CD14-positive monocyte (primary cell): ENCODE data around the gene RHOV. TPM values are rescaled to one million over a fixed set of nuclear protein-coding genes. Genes with fewer than 3 reads are reported as not detected.

ENCODE experiments used
- DNase-seq, 3 donors: peaks; one replicate each; pipeline ENCODE4 v3.0.0-alpha.2; 2011 to 2022
- H2AFZ ChIP-seq: 2 replicates; pipeline ENCODE4 v1.6.0; 2012; ENCODE audit warnings: mild to moderate bottlenecking, low read depth, low read length, inconsistent platforms; ENCODE audit not compliant: insufficient read depth, poor library complexity, severe bottlenecking
- H3K27ac ChIP-seq, 2 donors: 1 replicate in 1 of 2; 2 replicates in 1 of 2; pipeline ENCODE4 v1.5.1; 2012 to 2013; ENCODE audit warnings: low read length in 2 of 2, control low read depth in 1 of 2, inconsistent platforms in 1 of 2, low read depth in 1 of 2, mild to moderate bottlenecking in 1 of 2
- H3K27me3 ChIP-seq, 2 donors: one replicate each; pipeline versions ENCODE4 v1.6.0 to v1.6.1; 2011 to 2013; ENCODE audit warnings: low read length in 2 of 2; ENCODE audit not compliant: control insufficient read depth in 2 of 2, insufficient read depth in 2 of 2
- H3K36me3 ChIP-seq, 2 donors: replicated peaks in 1 of 2; 1 replicate in 1 of 2; 2 replicates in 1 of 2; pipeline versions ENCODE4 v1.5.1 to v1.6.1; 2012 to 2013; ENCODE audit warnings: low read length in 2 of 2, control low read depth in 1 of 2, inconsistent platforms in 1 of 2, mild to moderate bottlenecking in 1 of 2; ENCODE audit not compliant: insufficient read depth in 2 of 2, control insufficient read depth in 1 of 2
- H3K4me1 ChIP-seq, 2 donors: 1 replicate in 1 of 2; 2 replicates in 1 of 2; pipeline versions ENCODE4 v1.5.1 to v1.6.1; 2012 to 2013; ENCODE audit warnings: low read length in 2 of 2, control low read depth in 1 of 2, inconsistent platforms in 1 of 2, mild to moderate bottlenecking in 1 of 2, moderate library complexity in 1 of 2; ENCODE audit not compliant: insufficient read depth in 2 of 2, control insufficient read depth in 1 of 2
- H3K4me2 ChIP-seq: replicated peaks from 2 replicates; pipeline ENCODE3; 2012; ENCODE audit warnings: low read length, moderate library complexity, mild to moderate bottlenecking; ENCODE audit not compliant: poor library complexity, severe bottlenecking; ENCODE audit errors: extremely low read depth
- H3K4me3 ChIP-seq, 3 experiments: fragments of 200-600 bp in 1 of 3; sonication (generic) in 1 of 3; replicated peaks in 1 of 3; 1 replicate in 2 of 3; 2 replicates in 1 of 3; pipeline ENCODE4 v1.5.1; 2011 to 2013; ENCODE audit warnings: low read length in 3 of 3, mild to moderate bottlenecking in 3 of 3, control low read depth in 2 of 3, low read depth in 2 of 3, inconsistent platforms in 1 of 3, moderate library complexity in 1 of 3
- H3K79me2 ChIP-seq: 2 replicates; pipeline ENCODE4 v1.6.0; 2012; ENCODE audit warnings: mild to moderate bottlenecking, control low read depth, inconsistent platforms, low read length, moderate library complexity; ENCODE audit not compliant: insufficient read depth
- H3K9ac ChIP-seq: 2 replicates; pipeline ENCODE4 v1.6.0; 2017; ENCODE audit warnings: low read length, mild to moderate bottlenecking; ENCODE audit not compliant: insufficient read depth, poor library complexity, severe bottlenecking
- H3K9me3 ChIP-seq, 2 donors: replicated peaks in 1 of 2; 1 replicate in 1 of 2; 2 replicates in 1 of 2; pipeline versions ENCODE4 v1.5.1 to v1.6.1; 2012 to 2013; ENCODE audit warnings: low read length in 2 of 2, control low read depth in 1 of 2; ENCODE audit not compliant: control insufficient read depth in 1 of 2, insufficient read depth in 1 of 2
- H4K20me1 ChIP-seq: 2 replicates; pipeline ENCODE4 v1.6.0; 2012; ENCODE audit warnings: mild to moderate bottlenecking, low read length, control low read depth, moderate library complexity; ENCODE audit not compliant: insufficient read depth
- H3K27ac Mint-ChIP-seq, 7 donors: one replicate each; pipeline ENCODE4 v1.8.0; 2020; ENCODE audit warnings: mild to moderate bottlenecking in 7 of 7, mixed read lengths in 7 of 7, moderate library complexity in 6 of 7, inconsistent platforms in 2 of 7
- H3K27me3 Mint-ChIP-seq, 3 donors: one replicate each; pipeline ENCODE4 v1.8.0; 2021 to 2022; ENCODE audit warnings: low read depth in 3 of 3, mild to moderate bottlenecking in 3 of 3, mixed read lengths in 3 of 3, moderate library complexity in 3 of 3, inconsistent platforms in 1 of 3
- H3K36me3 Mint-ChIP-seq, 2 donors: one replicate each; pipeline ENCODE4 v1.8.0; 2020; ENCODE audit warnings: mixed read lengths in 2 of 2, inconsistent platforms in 1 of 2, mild to moderate bottlenecking in 1 of 2
- H3K4me1 Mint-ChIP-seq: one replicate; pipeline ENCODE4 v1.8.0; 2020; ENCODE audit warnings: mild to moderate bottlenecking, mixed read lengths
- H3K4me3 Mint-ChIP-seq, 2 donors: one replicate each; pipeline ENCODE4 v1.8.0; 2020; ENCODE audit warnings: mild to moderate bottlenecking in 2 of 2, mixed read lengths in 2 of 2, moderate library complexity in 1 of 2
- H3K9me3 Mint-ChIP-seq, 7 donors: one replicate each; pipeline ENCODE4 v1.8.0; 2020 to 2022; ENCODE audit warnings: mixed read lengths in 7 of 7, mild to moderate bottlenecking in 6 of 7, moderate library complexity in 6 of 7, inconsistent platforms in 2 of 7
- WGBS: methylation state at CpG from one replicate; pipeline ENCODE4 v1.1.5; 2013; ENCODE audit warnings: missing lambda C conversion rate; ENCODE audit not compliant: insufficient coverage; 5-methylcytosine and 5-hydroxymethylcytosine counted together
- intact Hi-C, 2 donors: fragments of 100-400 bp; cut with micrococcal nuclease; formaldehyde crosslinking; loops; one replicate each; pipeline versions ENCODE4 v1.15.0 to v1.15.1; 2023
- polyA plus RNA-seq, 3 donors: library from polyadenylated mRNA; depleted of rRNA in 1 of 3; unstranded in 2 of 3; stranded (reverse) in 1 of 3; fragments of 300-500 nt in 2 of 3; fragments of >200 nt in 1 of 3; fragmentation: Illumina TruSeq in 2 of 3; gene quantifications; 1 replicate in 2 of 3; 2 replicates in 1 of 3; pipeline ENCODE4 v1.2.3, GENCODE V29; 2012 to 2021
- TF ChIP-seq, protein P1 (sequence below): fragments of 200-600 bp; IDR thresholded peaks from one replicate; pipeline ENCODE4 v1.8.0; 2022; ENCODE audit warnings: antibody characterized with exemption, mild to moderate bottlenecking

The RHOV gene
- polyA plus RNA-seq, 3 donors = 0.08 TPM; not detected in 2

DNA sequence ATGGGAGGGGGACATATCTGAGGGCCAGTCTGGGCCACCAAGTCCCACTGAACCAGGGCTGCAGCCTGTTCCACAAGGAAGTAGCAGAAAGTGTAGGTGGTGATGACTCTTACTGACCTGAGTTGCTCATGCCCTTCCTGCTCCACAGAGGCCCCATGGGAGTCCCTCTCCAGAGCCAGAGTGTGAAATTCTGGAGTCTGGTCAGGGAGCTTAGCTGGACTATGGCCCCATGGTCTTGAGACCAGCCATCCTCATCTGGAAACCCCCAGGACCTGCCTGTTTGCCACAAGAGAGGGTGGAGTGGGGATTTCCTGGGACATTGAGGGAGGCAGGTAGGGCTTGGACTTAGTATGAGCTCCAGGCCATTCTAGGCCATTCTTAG, 27.2 kb downstream of the RHOV start:
- peak in 1 of 3 donors; percentile 23 for DNase-seq
- H3K79me2 ChIP-seq = peaks cover 8% of the 10 kb centered on the region
- H3K27ac ChIP-seq = peak overlapping the region; percentile 77 to 83
- intact Hi-C loops = no loop called here
- H3K9me3 Mint-ChIP-seq = peaks cover 0 to 6% (median 2%) of the 10 kb centered on the region in 7 donors
- peaks cover 40 to 51% of the 10 kb centered on the region in 2 donors for H3K4me1 ChIP-seq
- peak overlapping the region; percentile 70 to 99 for H3K4me3 Mint-ChIP-seq
- H4K20me1 ChIP-seq = peaks cover 3% of the 10 kb centered on the region
- peak overlapping the region; percentile 69 for H2AFZ ChIP-seq
- H3K4me3 ChIP-seq = peak overlapping the region in 1 of 3 experiments; percentile 94
- H3K4me2 ChIP-seq = peak overlapping the region; percentile 99
- peaks cover 21 to 26% of the 10 kb centered on the region in 2 donors for H3K36me3 Mint-ChIP-seq
- H3K27me3 ChIP-seq = peaks cover 6 to 15% of the 10 kb centered on the region in 2 donors
- H3K4me1 Mint-ChIP-seq = peaks cover 40% of the 10 kb centered on the region
- peaks cover 12 to 33% (median 18%) of the 10 kb centered on the region in 3 donors for H3K27me3 Mint-ChIP-seq
- H3K9ac ChIP-seq = peak overlapping the region; percentile 48
- H3K36me3 ChIP-seq = peaks cover 4 to 5% of the 10 kb centered on the region in 2 donors
- peaks cover 0 to 2% of the 10 kb centered on the region in 2 donors for H3K9me3 ChIP-seq
- H3K27ac Mint-ChIP-seq = peak overlapping the region; percentile 83 to 96 (median 94)
- TF ChIP-seq, protein P1, sequence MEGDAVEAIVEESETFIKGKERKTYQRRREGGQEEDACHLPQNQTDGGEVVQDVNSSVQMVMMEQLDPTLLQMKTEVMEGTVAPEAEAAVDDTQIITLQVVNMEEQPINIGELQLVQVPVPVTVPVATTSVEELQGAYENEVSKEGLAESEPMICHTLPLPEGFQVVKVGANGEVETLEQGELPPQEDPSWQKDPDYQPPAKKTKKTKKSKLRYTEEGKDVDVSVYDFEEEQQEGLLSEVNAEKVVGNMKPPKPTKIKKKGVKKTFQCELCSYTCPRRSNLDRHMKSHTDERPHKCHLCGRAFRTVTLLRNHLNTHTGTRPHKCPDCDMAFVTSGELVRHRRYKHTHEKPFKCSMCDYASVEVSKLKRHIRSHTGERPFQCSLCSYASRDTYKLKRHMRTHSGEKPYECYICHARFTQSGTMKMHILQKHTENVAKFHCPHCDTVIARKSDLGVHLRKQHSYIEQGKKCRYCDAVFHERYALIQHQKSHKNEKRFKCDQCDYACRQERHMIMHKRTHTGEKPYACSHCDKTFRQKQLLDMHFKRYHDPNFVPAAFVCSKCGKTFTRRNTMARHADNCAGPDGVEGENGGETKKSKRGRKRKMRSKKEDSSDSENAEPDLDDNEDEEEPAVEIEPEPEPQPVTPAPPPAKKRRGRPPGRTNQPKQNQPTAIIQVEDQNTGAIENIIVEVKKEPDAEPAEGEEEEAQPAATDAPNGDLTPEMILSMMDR = no peak

DNA sequence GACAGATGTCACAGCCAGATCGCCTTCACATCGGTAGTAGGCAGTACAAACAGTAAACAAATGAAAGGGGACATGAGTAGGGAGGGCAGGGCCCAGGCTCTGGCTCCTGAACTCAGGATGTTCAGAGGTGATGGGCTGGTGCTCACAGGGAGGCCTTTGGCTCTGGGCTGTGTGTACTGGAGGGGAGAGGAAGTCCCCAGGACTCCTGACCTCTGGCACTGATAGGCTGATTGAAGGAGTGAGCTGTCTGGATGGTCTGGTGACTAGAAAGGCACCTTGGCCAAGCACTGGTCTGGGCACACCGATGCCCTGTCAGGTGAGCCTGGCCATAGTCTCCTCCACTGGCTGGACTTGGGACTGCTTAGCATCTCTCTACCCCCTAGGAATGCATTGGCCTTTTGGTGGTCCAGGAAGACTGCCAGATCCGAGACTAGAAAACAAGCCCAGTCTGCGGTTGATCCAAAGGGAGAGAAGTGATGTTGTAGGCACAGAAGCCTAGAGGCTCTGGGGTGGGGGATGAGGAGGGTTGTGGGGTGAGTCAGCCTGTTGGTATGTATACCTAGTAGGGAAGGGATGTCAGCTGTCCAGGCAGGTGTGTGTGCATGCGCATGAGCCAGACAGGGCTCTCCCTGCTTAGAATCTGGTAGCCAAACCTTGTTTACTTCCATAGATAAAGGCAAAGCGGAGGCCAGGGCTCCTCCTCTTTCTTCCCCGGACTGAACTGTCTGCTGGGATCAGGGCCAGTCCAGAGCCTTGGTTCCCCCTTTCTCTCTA, 28.3 kb downstream of the RHOV start:
- H3K27me3 Mint-ChIP-seq = peaks cover 9 to 37% (median 18%) of the 10 kb centered on the region in 3 donors
- WGBS = 86% methylated on average over 7 of the region's 8 CpGs
- Histone ChIP-seq H3K36me3 (peaks cover 3 to 4% of the 10 kb centered on the region in 2 donors), H3K4me2 (peak overlapping the region; percentile 99), H3K4me3 (peak overlapping the region; percentile 53 to 94 (median 77)), H3K79me2 (peaks cover 8% of the 10 kb centered on the region), H3K9me3 (peaks cover 0 to 2% of the 10 kb centered on the region in 2 donors), H3K27ac (peak overlapping the region in 1 of 2 donors; percentile 83), H3K27me3 (peaks cover 6 to 17% of the 10 kb centered on the region in 2 donors), H3K4me1 (peaks cover 40 to 51% of the 10 kb centered on the region in 2 donors), H4K20me1 (peaks cover 3% of the 10 kb centered on the region), H2AFZ (no peak overlapping the region), H3K9ac (peak overlapping the region; percentile 52)
- peak overlapping the region in 4 of 7 donors; percentile 41 to 96 (median 51) for H3K27ac Mint-ChIP-seq
- peak in 2 of 3 donors; percentile 7 to 18 for DNase-seq
- H3K36me3 Mint-ChIP-seq = peaks cover 11 to 19% of the 10 kb centered on the region in 2 donors
- peaks cover 0 to 6% (median 2%) of the 10 kb centered on the region in 7 donors for H3K9me3 Mint-ChIP-seq
- peak overlapping the region; percentile 97 to 99 for H3K4me3 Mint-ChIP-seq
- peaks cover 40% of the 10 kb centered on the region for H3K4me1 Mint-ChIP-seq
- TF ChIP-seq, protein P1 = no peak
- intact Hi-C loops = no loop called here
